HUDEP-2 (cell line): ENCODE results near the gene NGFR.

Source experiments
- DNase-seq, 76 experiments: peaks; one replicate each; lab custom pipeline; 2025; ENCODE audit not compliant: unreplicated experiment in 76 of 76; lab: John Stamatoyannopoulos, UW

The NGFR gene

DNA sequence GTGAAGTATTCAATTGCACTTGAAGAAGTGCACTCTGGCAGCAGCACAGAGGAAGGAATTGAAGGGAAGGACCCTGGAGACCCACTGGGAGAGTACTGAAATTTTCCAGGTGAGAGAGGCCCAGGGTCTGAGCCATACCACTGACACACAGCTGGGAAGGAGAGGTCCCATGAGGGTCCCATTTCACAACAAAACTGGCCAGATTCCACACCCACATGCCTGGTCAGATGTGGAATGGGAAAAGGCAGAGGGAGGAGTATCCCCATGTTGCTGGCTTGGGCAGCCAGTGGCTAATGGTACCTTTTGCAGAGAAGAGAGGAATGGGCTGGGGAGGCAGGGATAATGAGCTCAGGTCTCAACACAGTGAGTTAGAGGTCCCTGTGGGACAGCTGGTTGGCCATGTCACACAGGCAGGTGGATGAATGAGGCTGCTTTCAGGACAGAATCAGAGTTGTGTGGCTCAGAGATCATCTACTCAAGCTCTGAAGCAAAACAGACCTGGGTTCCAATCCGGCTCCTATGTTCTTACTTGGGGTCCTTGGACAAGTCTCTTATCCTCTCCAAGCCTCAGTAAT, 26.2 kb upstream of the NGFR start:
- DNase-seq: no peak

DNA sequence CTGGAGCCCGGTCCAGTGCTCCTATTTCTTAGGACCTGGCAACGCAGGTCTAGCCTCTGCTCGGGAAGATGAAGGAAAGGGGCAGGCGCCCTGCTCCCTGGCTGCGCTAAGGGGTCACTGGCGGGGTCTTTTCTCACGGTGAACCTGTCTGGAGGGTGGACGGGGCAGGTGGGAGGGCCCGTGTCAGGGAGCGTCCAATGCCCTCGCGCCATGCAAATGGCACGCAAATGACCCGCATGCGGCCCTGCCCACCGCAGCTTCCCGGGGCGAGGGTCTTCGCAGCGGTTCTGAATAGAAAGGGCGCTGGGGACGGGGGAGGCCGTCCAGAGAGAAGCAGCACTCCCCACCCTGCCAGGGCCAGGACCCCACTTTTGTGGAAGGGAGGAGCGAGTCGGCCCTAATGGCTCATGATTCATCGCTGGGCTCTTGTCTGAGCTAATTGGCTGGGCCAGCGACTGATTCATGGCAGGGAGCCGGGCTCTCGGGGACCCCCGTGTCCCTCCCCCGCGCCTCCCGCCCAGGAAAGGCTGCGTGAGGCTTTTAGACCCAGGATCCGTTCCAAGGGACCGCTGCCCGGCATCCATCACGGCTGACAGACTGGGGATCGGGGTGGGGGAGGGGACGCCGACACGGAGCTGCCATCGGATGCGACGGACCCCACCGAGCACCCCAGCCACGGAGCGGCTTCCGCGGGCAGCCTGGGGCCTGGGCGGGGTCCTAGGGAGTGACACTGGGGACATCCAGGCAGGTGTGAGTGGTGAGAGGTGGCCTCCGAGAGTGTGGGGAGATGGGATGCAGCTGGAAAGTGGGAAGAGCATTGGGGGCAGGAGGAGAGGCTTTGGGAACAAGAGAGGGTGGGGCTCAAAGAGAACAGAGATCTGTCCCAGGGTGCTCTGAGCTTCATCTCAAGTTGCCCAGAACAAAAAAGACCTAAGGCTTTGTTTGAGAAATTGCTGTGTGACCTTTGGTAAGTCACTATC, 25.0 kb upstream of the NGFR start:
- no peak for DNase-seq

- no peak for DNase-seq
Observed at GRCh38 chr17:49471089-49471683, 23.9 kb upstream of the NGFR start.

DNA sequence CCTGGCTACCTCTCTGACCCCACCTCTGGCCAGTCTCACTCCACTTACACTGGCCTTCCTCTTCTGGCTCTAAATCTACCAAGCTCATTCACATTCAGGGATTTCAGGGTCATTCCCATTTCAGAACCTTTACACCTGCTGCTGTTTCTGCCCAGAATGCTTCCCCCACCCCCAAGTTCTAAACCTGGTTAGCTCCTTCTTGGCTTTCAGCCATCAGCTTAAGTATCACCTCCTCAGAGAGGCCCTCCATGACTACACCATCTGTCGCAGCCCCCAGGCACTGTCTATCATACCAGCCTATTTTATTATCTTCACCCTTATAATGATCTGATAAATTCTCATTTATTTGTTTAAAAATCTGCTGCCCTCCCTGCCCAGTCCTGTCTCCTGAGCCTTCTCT, 23.3 kb upstream of the NGFR start:
- DNase-seq: no peak

DNA sequence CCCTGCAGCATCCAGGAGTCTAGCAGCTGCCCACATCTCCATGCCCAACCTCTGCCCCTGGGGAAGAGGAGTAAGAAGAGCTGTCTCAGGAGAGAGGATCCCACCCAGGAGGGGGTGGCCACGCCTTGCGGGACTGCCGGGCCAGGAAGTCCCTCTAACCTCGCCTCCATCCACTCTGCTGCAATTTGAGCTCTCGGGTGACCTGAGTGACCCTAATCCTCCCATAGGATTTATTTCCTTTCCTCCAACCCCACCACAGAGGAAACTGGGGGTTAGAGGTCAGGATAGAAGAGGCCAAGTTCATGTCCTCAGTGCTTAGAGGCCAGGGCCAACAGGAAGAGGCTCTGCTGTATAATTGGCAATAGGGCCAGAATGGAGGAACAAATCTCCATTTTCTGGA, 22.6 kb upstream of the NGFR start:
- DNase-seq: no peak

GRCh38 chr17:49473900-49474751, 21.0 kb upstream of the NGFR start:
- no peak for DNase-seq

GRCh38 chr17:49477709-49478108, 17.4 kb upstream of the NGFR start:
- no peak for DNase-seq

- no peak for DNase-seq
Observed at GRCh38 chr17:49480836-49481615, 14.1 kb upstream of the NGFR start.

DNA sequence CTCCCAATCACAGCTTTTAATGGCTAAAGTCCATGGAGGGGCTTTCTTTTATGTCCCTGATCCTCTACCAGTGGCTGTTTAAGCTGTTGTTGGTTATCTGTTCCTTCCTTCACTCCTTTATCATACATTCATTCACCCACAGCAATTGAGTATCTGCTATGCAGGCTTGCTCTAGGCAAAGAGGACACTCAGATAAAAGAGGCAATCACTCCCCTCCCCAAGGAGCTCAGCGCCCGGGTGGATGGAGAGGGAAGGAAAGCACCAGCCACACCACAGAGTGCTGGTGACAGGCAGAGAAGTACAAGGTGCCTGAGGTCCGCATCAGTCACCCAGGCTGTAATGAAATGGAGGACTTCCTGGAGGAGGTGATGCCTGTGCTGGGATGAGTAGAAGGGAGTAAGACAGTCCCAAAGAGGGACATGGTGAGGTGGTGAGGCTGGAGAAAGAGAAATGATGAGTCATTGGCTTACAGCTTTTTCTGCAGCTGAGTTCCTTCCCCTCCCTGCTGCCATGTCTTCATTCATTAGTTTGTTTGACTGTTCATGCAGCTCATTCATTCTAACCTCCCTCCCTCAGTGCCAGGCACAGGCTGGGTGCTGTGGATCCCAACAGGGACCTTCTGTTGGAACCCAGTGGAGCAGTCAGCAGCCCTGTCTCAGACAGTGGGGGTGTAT, 12.8 kb upstream of the NGFR start:
- DNase-seq: peak in 20 of 76 experiments; percentile 3 to 49 (median 16)

GRCh38 chr17:49483599-49484509, 11.2 kb upstream of the NGFR start:
- no peak for DNase-seq

GRCh38 chr17:49484588-49484987, 10.5 kb upstream of the NGFR start:
- no peak for DNase-seq

DNA sequence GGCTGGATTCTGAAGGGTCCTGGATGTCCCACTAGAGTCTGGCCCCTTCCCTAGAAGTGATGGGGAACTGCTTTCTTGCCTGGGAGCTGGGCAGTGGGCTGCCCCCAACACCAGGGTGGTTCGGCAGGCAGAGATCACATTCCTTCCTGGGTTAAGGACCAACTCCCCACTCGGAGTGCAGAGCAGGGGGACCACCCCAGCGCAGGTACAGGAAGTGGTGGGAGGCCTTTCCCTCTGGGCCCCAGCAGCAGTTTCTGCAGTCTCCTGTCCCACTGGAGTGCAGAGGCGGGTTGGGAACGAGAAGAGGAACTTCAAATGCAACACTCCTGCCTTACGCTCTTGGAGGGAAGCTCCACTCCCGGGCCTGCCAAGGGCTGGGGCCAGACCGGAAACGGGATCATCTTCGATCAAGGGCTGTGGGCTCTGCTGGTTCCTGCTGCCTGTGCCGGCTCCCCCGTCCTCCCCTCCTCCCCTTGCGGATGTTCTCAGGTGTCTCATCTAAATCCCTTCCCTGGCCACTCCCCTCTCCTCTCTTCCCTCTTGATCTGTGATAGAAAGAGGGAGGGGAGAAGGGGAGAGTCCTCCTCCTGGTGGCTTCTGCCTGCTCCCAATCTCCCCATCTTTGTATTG, 9.0 kb upstream of the NGFR start:
- DNase-seq: no peak

DNA sequence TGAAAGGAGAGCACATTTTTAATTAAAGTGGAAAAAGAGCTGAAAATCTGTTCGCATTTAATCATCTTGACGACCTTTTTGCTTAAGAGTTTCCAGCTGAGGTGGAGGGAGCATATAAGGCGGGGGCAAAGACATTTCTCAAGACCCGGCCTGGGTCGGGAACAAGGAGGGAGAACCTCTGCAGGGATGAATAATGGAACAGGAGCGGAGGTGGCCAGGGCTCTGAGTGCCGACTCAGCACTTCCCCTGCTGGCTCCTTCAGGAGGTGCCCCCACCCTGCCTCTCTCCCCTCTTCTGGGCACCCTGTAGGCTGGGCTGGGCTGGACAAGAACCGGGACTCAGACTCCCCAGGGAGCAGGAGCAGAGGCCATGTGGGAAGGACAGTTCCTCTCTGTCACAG, 7.9 kb upstream of the NGFR start:
- DNase-seq: no peak

- DNase-seq: no peak
Observed at GRCh38 chr17:49488612-49489011, 6.5 kb upstream of the NGFR start.

DNA sequence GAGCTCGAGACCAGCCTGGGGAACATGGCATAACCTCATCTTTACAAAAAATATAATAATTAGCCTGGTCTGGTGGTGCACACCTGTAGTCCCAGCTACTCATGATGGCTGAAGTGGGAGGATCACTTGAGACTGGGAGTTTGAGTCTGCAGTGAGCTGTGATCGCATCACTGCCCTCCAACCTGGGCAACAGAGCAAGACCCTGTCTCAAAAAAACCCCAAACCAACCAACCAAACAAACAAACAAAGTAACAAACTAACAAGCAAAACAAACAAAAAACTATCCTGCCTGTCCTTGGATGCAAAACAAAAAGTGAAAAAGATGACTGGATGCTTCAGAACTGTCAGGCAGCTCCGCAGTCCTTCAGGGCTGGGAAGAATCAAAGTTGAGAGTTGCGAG, 5.7 kb upstream of the NGFR start:
- no peak for DNase-seq

- DNase-seq: no peak
Observed at GRCh38 chr17:49490276-49490675, 4.8 kb upstream of the NGFR start.

DNA sequence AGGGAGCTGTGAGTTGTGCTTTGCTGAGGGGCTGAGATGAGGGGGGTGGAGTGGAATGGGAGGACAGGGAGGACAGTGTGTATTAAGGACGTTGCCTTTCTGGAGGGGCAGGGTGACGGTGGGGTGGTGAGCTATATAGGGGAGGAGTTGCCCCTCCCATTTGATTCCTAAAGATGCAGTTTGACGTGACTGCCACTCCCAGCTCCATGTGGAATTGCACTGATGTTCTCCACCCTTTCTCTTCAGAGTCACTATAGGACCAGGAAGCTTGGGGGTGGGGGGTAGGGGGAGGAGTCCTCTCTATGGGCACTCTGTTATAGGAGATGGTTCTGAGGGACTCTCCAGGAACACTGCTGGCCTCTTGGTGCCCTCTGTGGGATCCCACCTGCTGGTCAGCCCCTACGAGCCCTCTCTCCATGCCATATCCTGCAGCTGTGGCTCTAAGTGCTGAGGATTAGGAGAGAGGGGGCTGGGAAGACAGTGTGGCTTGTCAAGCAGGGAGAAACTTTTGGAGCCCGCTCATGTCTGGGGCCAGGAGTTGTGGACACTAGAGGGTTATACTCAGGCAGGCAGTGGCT, 3.8 kb upstream of the NGFR start:
- no peak for DNase-seq
